CD14-positive monocyte (primary cell): ENCODE data around the gene LDLRAD4. TPM values are rescaled to one million over a fixed set of nuclear protein-coding genes. Genes with fewer than 3 reads are reported as not detected.
A peak's percentile ranks its signal among the peaks of the same experiment; 100 is the strongest.

Source experiments
- DNase-seq, 3 donors: peaks; one replicate each; pipeline ENCODE4 v3.0.0-alpha.2; 2011 to 2022
- H2AFZ ChIP-seq: 2 replicates; pipeline ENCODE4 v1.6.0; 2012; ENCODE audit warnings: mild to moderate bottlenecking, low read depth, low read length, inconsistent platforms; ENCODE audit not compliant: insufficient read depth, poor library complexity, severe bottlenecking
- H3K27ac ChIP-seq, 2 donors: 1 replicate in 1 of 2; 2 replicates in 1 of 2; pipeline ENCODE4 v1.5.1; 2012 to 2013; ENCODE audit warnings: low read length in 2 of 2, control low read depth in 1 of 2, inconsistent platforms in 1 of 2, low read depth in 1 of 2, mild to moderate bottlenecking in 1 of 2
- H3K27me3 ChIP-seq, 2 donors: one replicate each; pipeline versions ENCODE4 v1.6.0 to v1.6.1; 2011 to 2013; ENCODE audit warnings: low read length in 2 of 2; ENCODE audit not compliant: control insufficient read depth in 2 of 2, insufficient read depth in 2 of 2
- H3K36me3 ChIP-seq, 2 donors: replicated peaks in 1 of 2; 1 replicate in 1 of 2; 2 replicates in 1 of 2; pipeline versions ENCODE4 v1.5.1 to v1.6.1; 2012 to 2013; ENCODE audit warnings: low read length in 2 of 2, control low read depth in 1 of 2, inconsistent platforms in 1 of 2, mild to moderate bottlenecking in 1 of 2; ENCODE audit not compliant: insufficient read depth in 2 of 2, control insufficient read depth in 1 of 2
- H3K4me1 ChIP-seq, 2 donors: 1 replicate in 1 of 2; 2 replicates in 1 of 2; pipeline versions ENCODE4 v1.5.1 to v1.6.1; 2012 to 2013; ENCODE audit warnings: low read length in 2 of 2, control low read depth in 1 of 2, inconsistent platforms in 1 of 2, mild to moderate bottlenecking in 1 of 2, moderate library complexity in 1 of 2; ENCODE audit not compliant: insufficient read depth in 2 of 2, control insufficient read depth in 1 of 2
- H3K4me2 ChIP-seq: replicated peaks from 2 replicates; pipeline ENCODE3; 2012; ENCODE audit warnings: low read length, moderate library complexity, mild to moderate bottlenecking; ENCODE audit not compliant: poor library complexity, severe bottlenecking; ENCODE audit errors: extremely low read depth
- H3K4me3 ChIP-seq, 3 experiments: fragments of 200-600 bp in 1 of 3; sonication (generic) in 1 of 3; replicated peaks in 1 of 3; 1 replicate in 2 of 3; 2 replicates in 1 of 3; pipeline ENCODE4 v1.5.1; 2011 to 2013; ENCODE audit warnings: low read length in 3 of 3, mild to moderate bottlenecking in 3 of 3, control low read depth in 2 of 3, low read depth in 2 of 3, inconsistent platforms in 1 of 3, moderate library complexity in 1 of 3
- H3K79me2 ChIP-seq: 2 replicates; pipeline ENCODE4 v1.6.0; 2012; ENCODE audit warnings: mild to moderate bottlenecking, control low read depth, inconsistent platforms, low read length, moderate library complexity; ENCODE audit not compliant: insufficient read depth
- H3K9ac ChIP-seq: 2 replicates; pipeline ENCODE4 v1.6.0; 2017; ENCODE audit warnings: low read length, mild to moderate bottlenecking; ENCODE audit not compliant: insufficient read depth, poor library complexity, severe bottlenecking
- H3K9me3 ChIP-seq, 2 donors: replicated peaks in 1 of 2; 1 replicate in 1 of 2; 2 replicates in 1 of 2; pipeline versions ENCODE4 v1.5.1 to v1.6.1; 2012 to 2013; ENCODE audit warnings: low read length in 2 of 2, control low read depth in 1 of 2; ENCODE audit not compliant: control insufficient read depth in 1 of 2, insufficient read depth in 1 of 2
- H4K20me1 ChIP-seq: 2 replicates; pipeline ENCODE4 v1.6.0; 2012; ENCODE audit warnings: mild to moderate bottlenecking, low read length, control low read depth, moderate library complexity; ENCODE audit not compliant: insufficient read depth
- H3K27ac Mint-ChIP-seq, 7 donors: one replicate each; pipeline ENCODE4 v1.8.0; 2020; ENCODE audit warnings: mild to moderate bottlenecking in 7 of 7, mixed read lengths in 7 of 7, moderate library complexity in 6 of 7, inconsistent platforms in 2 of 7
- H3K27me3 Mint-ChIP-seq, 3 donors: one replicate each; pipeline ENCODE4 v1.8.0; 2021 to 2022; ENCODE audit warnings: low read depth in 3 of 3, mild to moderate bottlenecking in 3 of 3, mixed read lengths in 3 of 3, moderate library complexity in 3 of 3, inconsistent platforms in 1 of 3
- H3K36me3 Mint-ChIP-seq, 2 donors: one replicate each; pipeline ENCODE4 v1.8.0; 2020; ENCODE audit warnings: mixed read lengths in 2 of 2, inconsistent platforms in 1 of 2, mild to moderate bottlenecking in 1 of 2
- H3K4me1 Mint-ChIP-seq: one replicate; pipeline ENCODE4 v1.8.0; 2020; ENCODE audit warnings: mild to moderate bottlenecking, mixed read lengths
- H3K4me3 Mint-ChIP-seq, 2 donors: one replicate each; pipeline ENCODE4 v1.8.0; 2020; ENCODE audit warnings: mild to moderate bottlenecking in 2 of 2, mixed read lengths in 2 of 2, moderate library complexity in 1 of 2
- H3K9me3 Mint-ChIP-seq, 7 donors: one replicate each; pipeline ENCODE4 v1.8.0; 2020 to 2022; ENCODE audit warnings: mixed read lengths in 7 of 7, mild to moderate bottlenecking in 6 of 7, moderate library complexity in 6 of 7, inconsistent platforms in 2 of 7
- WGBS: methylation state at CpG from one replicate; pipeline ENCODE4 v1.1.5; 2013; ENCODE audit warnings: missing lambda C conversion rate; ENCODE audit not compliant: insufficient coverage; 5-methylcytosine and 5-hydroxymethylcytosine counted together
- intact Hi-C, 2 donors: fragments of 100-400 bp; cut with micrococcal nuclease; formaldehyde crosslinking; loops; one replicate each; pipeline versions ENCODE4 v1.15.0 to v1.15.1; 2023
- polyA plus RNA-seq, 3 donors: library from polyadenylated mRNA; depleted of rRNA in 1 of 3; unstranded in 2 of 3; stranded (reverse) in 1 of 3; fragments of 300-500 nt in 2 of 3; fragments of >200 nt in 1 of 3; fragmentation: Illumina TruSeq in 2 of 3; gene quantifications; 1 replicate in 2 of 3; 2 replicates in 1 of 3; pipeline ENCODE4 v1.2.3, GENCODE V29; 2012 to 2021
- TF ChIP-seq, protein P1 (sequence below): fragments of 200-600 bp; IDR thresholded peaks from one replicate; pipeline ENCODE4 v1.8.0; 2022; ENCODE audit warnings: antibody characterized with exemption, mild to moderate bottlenecking

Gene LDLRAD4
- polyA plus RNA-seq, 3 donors: 13.5 to 15.4 (median 13.8) TPM

DNA sequence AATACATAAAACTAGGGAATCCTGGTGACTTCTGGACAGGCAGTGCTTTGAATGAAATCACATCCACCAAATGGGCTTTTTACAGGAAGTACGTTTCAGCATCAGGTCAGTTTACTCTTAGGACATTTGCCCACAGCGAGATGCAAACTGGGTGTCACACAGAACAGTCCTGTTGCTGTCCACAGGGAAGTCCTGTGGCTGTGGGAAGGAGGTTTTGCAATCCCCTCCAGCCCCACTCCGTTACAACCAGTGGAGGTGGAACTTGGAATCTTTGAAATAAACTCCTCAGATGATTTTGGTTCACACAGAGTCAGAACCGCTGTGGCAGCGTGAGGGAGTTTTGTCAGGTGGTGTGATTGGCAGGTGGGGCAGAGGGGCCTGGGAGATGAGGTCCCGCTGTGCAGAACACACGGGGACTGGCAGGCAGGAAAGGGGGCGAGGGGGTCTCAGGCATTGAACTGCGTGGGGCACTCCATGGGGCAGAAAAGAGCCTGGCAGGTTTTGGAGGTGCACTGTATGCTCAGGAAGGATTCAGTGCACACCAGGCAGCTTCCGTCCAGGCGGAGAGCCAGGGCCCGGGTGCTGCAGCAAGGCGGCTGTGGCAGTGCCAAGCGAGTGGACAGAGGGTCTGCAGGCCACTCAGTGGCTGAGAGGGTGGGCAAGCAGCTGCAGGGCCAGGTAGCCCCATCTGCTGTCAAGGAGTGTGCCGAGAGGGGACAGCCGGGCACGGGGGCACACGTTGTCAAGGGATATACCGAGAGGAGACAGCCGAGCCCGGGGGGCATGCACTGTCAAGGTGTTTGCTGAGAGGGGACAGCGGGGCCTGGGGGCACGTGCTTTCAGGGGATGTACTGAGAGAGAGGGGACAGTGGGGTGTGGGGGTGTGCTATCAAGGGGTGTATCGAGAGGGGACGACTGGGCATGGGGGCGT lies 148.7 kb downstream of the LDLRAD4 start:
- no peaks in the 10 kb centered on the region for H3K36me3 Mint-ChIP-seq

DNA sequence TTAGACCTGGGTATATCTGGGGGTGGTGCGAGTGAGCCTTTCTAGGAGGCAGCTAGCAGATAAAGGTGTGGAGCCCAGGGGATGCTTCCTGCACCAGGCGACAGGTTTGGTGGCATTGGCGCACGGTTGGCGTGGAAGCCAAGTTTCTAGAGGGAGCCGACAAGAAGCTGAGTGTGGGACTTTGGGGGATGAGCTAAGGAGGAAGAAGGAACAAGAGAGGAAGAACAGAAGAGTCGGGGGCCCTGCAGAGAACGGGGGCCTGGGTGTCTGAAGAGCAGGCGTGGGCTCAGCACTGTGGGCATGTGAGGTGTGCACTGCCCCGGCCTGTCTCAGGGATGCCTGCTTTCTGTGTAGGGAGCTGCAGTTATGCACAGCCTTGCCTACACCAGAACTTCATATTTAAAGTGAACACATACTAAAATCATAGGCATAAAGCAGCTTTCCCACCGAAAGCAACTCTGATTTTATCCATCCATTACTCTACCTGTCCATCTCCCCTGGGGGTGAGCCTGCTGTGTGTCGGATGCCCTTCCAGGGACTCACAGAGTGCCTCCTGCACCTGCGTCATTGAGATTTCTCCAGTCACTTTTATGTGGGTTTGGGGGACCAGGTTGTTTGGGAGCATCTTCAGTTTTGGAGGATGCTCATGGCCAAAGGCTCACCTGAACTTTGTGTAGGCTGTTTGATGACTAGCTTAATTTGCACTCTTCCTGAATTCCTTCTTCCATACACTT lies 149.7 kb downstream of the LDLRAD4 start:
- Histone ChIP-seq H3K27me3 (no peaks in the 10 kb centered on the region), H2AFZ (no peak overlapping the region), H3K79me2 (no peaks in the 10 kb centered on the region), H4K20me1 (peaks cover 22% of the 10 kb centered on the region), H3K9ac (no peak overlapping the region), H3K4me2 (no peak overlapping the region), H3K27ac (no peak overlapping the region), H3K9me3 (no peaks in the 10 kb centered on the region), H3K36me3 (no peaks in the 10 kb centered on the region), H3K4me3 (no peak overlapping the region), H3K4me1 (peaks cover 18 to 35% of the 10 kb centered on the region in 2 donors)
- no peak overlapping the region for H3K4me3 Mint-ChIP-seq
- peaks cover 47% of the 10 kb centered on the region for H3K4me1 Mint-ChIP-seq
- H3K9me3 Mint-ChIP-seq: peaks cover 0 to 1% (median 0%) of the 10 kb centered on the region in 7 donors
- 60% methylated on average over 11 of the region's 13 CpGs for WGBS
- H3K36me3 Mint-ChIP-seq: no peaks in the 10 kb centered on the region
- DNase-seq: no peak
- intact Hi-C loops: no loop called here
- H3K27me3 Mint-ChIP-seq: peaks cover 3 to 7% (median 4%) of the 10 kb centered on the region in 3 donors
- peak overlapping the region in 3 of 7 donors; percentile 32 to 64 (median 38) for H3K27ac Mint-ChIP-seq
- TF ChIP-seq, protein P1, sequence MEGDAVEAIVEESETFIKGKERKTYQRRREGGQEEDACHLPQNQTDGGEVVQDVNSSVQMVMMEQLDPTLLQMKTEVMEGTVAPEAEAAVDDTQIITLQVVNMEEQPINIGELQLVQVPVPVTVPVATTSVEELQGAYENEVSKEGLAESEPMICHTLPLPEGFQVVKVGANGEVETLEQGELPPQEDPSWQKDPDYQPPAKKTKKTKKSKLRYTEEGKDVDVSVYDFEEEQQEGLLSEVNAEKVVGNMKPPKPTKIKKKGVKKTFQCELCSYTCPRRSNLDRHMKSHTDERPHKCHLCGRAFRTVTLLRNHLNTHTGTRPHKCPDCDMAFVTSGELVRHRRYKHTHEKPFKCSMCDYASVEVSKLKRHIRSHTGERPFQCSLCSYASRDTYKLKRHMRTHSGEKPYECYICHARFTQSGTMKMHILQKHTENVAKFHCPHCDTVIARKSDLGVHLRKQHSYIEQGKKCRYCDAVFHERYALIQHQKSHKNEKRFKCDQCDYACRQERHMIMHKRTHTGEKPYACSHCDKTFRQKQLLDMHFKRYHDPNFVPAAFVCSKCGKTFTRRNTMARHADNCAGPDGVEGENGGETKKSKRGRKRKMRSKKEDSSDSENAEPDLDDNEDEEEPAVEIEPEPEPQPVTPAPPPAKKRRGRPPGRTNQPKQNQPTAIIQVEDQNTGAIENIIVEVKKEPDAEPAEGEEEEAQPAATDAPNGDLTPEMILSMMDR: no peak

More for the DNA sequence above, 148.7 kb downstream of the LDLRAD4 start:
- Histone ChIP-seq H4K20me1 (peaks cover 24% of the 10 kb centered on the region), H2AFZ (no peak overlapping the region), H3K9ac (no peak overlapping the region), H3K4me1 (peaks cover 28 to 45% of the 10 kb centered on the region in 2 donors), H3K4me2 (no peak overlapping the region), H3K79me2 (no peaks in the 10 kb centered on the region), H3K4me3 (no peak overlapping the region), H3K27me3 (no peaks in the 10 kb centered on the region), H3K36me3 (no peaks in the 10 kb centered on the region), H3K9me3 (no peaks in the 10 kb centered on the region), H3K27ac (no peak overlapping the region)
- 85% methylated on average over 21 of the region's 26 CpGs for WGBS
- peak overlapping the region in 6 of 7 donors; percentile 27 to 68 (median 56) for H3K27ac Mint-ChIP-seq
- H3K4me1 Mint-ChIP-seq: peaks cover 57% of the 10 kb centered on the region
- peak overlapping the region in 1 of 2 donors; percentile 32 for H3K4me3 Mint-ChIP-seq
- peaks cover 2 to 7% (median 3%) of the 10 kb centered on the region in 3 donors for H3K27me3 Mint-ChIP-seq
- TF ChIP-seq, protein P1: no peak
- H3K9me3 Mint-ChIP-seq: peaks cover 0 to 1% (median 0%) of the 10 kb centered on the region in 7 donors
- peak in 1 of 3 donors; percentile 59 for DNase-seq
- intact Hi-C loops: no loop called here
